Mesenchymal stem cell (in vitro differentiated cells and primary cell): ENCODE data around the gene XPO6.

Source experiments
- DNase-seq: peaks from one replicate; pipeline ENCODE4 v3.0.0-alpha.2; 2013
- H2AFZ ChIP-seq: one replicate; pipeline ENCODE4 v1.6.1; 2013; ENCODE audit warnings: low read depth, mild to moderate bottlenecking, control low read depth, inconsistent platforms, low read length, moderate library complexity
- H2AK5ac ChIP-seq: 2 replicates; pipeline ENCODE4 v1.6.1; 2013; ENCODE audit warnings: low read length, moderate library complexity, mild to moderate bottlenecking, inconsistent platforms; ENCODE audit not compliant: severe bottlenecking
- H2BK120ac ChIP-seq: one replicate; pipeline ENCODE4 v1.6.1; 2013; ENCODE audit warnings: low read depth, mild to moderate bottlenecking, inconsistent platforms, low read length, moderate library complexity
- H2BK12ac ChIP-seq, 2 experiments: one replicate each; pipeline ENCODE4 v1.6.1; 2013; ENCODE audit warnings: inconsistent platforms in 2 of 2, low read length in 2 of 2, mild to moderate bottlenecking in 2 of 2, moderate library complexity in 2 of 2, control low read depth in 1 of 2
- H2BK15ac ChIP-seq: one replicate; pipeline ENCODE4 v1.6.1; 2013; ENCODE audit warnings: mild to moderate bottlenecking, low read depth, inconsistent platforms; ENCODE audit not compliant: poor library complexity, severe bottlenecking
- H2BK5ac ChIP-seq: 2 replicates; pipeline ENCODE4 v1.6.1; 2013; ENCODE audit warnings: low read depth, mild to moderate bottlenecking, low read length, control low read depth, inconsistent platforms; ENCODE audit not compliant: poor library complexity, severe bottlenecking
- H3K14ac ChIP-seq, 2 experiments: one replicate each; pipeline ENCODE4 v1.6.1; 2013; ENCODE audit warnings: inconsistent platforms in 2 of 2, low read length in 2 of 2, control low read depth in 1 of 2, mild to moderate bottlenecking in 1 of 2, moderate library complexity in 1 of 2
- H3K18ac ChIP-seq, 2 experiments: one replicate each; pipeline ENCODE4 v1.6.1; 2013; ENCODE audit warnings: inconsistent platforms in 2 of 2, low read length in 2 of 2, control low read depth in 1 of 2, low read depth in 1 of 2, mild to moderate bottlenecking in 1 of 2
- H3K23ac ChIP-seq, 2 experiments: one replicate each; pipeline ENCODE4 v1.6.1; 2013; ENCODE audit warnings: inconsistent platforms in 2 of 2, low read length in 2 of 2, mild to moderate bottlenecking in 2 of 2, moderate library complexity in 2 of 2, control low read depth in 1 of 2
- H3K27ac ChIP-seq: 2 replicates; pipeline ENCODE4 v1.5.1; 2013; ENCODE audit warnings: mild to moderate bottlenecking, moderate library complexity, low read length, control low read depth, inconsistent platforms; ENCODE audit not compliant: poor library complexity, severe bottlenecking
- H3K27me3 ChIP-seq, 2 experiments: 2 replicates each; pipeline versions ENCODE4 v1.6.1 to v1.7.0; 2013; ENCODE audit warnings: low read length in 2 of 2, mild to moderate bottlenecking in 2 of 2, moderate library complexity in 2 of 2, control low read depth in 1 of 2, inconsistent platforms in 1 of 2; ENCODE audit not compliant: control insufficient read depth in 1 of 2, insufficient read depth in 1 of 2
- H3K36me3 ChIP-seq, 2 experiments: 2 replicates each; pipeline versions ENCODE4 v1.6.1 to v1.7.0; 2013; ENCODE audit warnings: low read length in 2 of 2, control low read depth in 1 of 2, inconsistent platforms in 1 of 2, low read depth in 1 of 2, mild to moderate bottlenecking in 1 of 2; ENCODE audit not compliant: insufficient read depth in 2 of 2, control insufficient read depth in 1 of 2
- H3K4ac ChIP-seq, 2 experiments: one replicate each; pipeline ENCODE4 v1.6.1; 2013; ENCODE audit warnings: inconsistent platforms in 2 of 2, low read length in 2 of 2, mild to moderate bottlenecking in 2 of 2, moderate library complexity in 2 of 2, control low read depth in 1 of 2, low read depth in 1 of 2
- H3K4me1 ChIP-seq: 2 replicates; pipeline ENCODE4 v1.6.1; 2013; ENCODE audit warnings: low read depth, low read length, control low read depth; ENCODE audit not compliant: control insufficient read depth, insufficient read depth
- H3K4me2 ChIP-seq: 2 replicates; pipeline ENCODE4 v1.6.1; 2013; ENCODE audit warnings: low read length, mild to moderate bottlenecking, inconsistent platforms; ENCODE audit not compliant: poor library complexity, severe bottlenecking
- H3K4me3 ChIP-seq, 2 experiments: 2 replicates each; pipeline versions ENCODE4 v1.5.1 to v1.7.0; 2013; ENCODE audit warnings: low read length in 2 of 2, mild to moderate bottlenecking in 2 of 2, control low read depth in 1 of 2, low read depth in 1 of 2; ENCODE audit not compliant: insufficient read depth in 1 of 2
- H3K79me1 ChIP-seq: replicated peaks from 2 replicates; pipeline ENCODE4 v1.6.1; 2013; ENCODE audit warnings: mild to moderate bottlenecking, control low read depth, low read length, inconsistent platforms; ENCODE audit not compliant: poor library complexity, severe bottlenecking
- H3K9ac ChIP-seq: 2 replicates; pipeline ENCODE4 v1.7.0; 2013; ENCODE audit warnings: mild to moderate bottlenecking, low read length, moderate library complexity
- H3K9me3 ChIP-seq: 2 replicates; pipeline ENCODE4 v1.7.0; 2013; ENCODE audit warnings: mild to moderate bottlenecking, low read length; ENCODE audit not compliant: control insufficient read depth
- H4K8ac ChIP-seq: one replicate; pipeline ENCODE4 v1.6.1; 2013; ENCODE audit warnings: inconsistent platforms, mild to moderate bottlenecking, low read length, moderate library complexity
- H4K91ac ChIP-seq: one replicate; pipeline ENCODE4 v1.6.1; 2013; ENCODE audit warnings: mild to moderate bottlenecking, low read length, inconsistent platforms
- WGBS: methylation state at CpG from one replicate; pipeline ENCODE4 v1.1.7; 2013; ENCODE audit warnings: mixed read lengths; 5-methylcytosine and 5-hydroxymethylcytosine counted together

The XPO6 gene

DNA sequence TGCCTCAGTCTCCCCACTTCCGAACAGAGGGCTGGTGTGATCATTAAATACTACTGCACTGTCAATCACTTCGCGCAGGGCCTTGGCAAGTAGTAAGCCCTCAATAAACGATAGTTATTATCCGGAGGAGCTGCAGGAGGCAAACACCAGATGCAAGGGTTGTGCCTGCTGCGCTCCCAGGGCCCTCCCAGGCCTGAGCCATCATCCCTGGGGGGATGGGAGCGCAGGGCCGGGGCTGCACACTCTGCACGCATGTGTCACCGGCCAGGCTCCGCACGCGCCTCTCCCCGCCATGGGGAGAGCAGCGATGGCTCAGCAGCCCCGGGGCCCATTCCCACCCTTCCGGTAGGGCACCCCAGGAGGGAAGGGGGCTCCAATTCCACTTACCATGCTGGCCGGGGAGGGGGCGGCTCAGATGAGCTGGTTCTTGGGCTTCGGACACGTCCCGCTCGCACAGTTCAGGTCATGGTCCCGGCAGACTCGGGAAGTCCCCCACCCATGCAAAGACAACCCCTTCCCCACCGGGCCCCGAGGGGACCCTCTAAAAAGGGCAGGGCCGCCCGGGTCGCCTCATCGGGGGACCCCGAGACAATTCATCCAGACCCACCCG is 681 bp downstream of the XPO6 start:
- Histone ChIP-seq H3K9me3 (no peaks in the 10 kb centered on the region), H3K4ac (peak overlapping the region; percentile 5 to 84), H3K4me2 (peak overlapping the region; percentile 38), H3K36me3 (peaks cover 3 to 21% of the 10 kb centered on the region in 2 experiments), H3K18ac (peak overlapping the region; percentile 26 to 67), H3K14ac (peak overlapping the region in 1 of 2 experiments; percentile 63), H3K4me3 (peak overlapping the region; percentile 72 to 90), H3K79me1 (no peaks in the 10 kb centered on the region), H2BK5ac (no peak overlapping the region), H4K8ac (peak overlapping the region; percentile 56), H2BK120ac (peak overlapping the region; percentile 86), H2BK12ac (peak overlapping the region in 1 of 2 experiments; percentile 11), H3K9ac (peak overlapping the region; percentile 96), H3K23ac (peak overlapping the region in 1 of 2 experiments; percentile 16), H2AFZ (peak overlapping the region; percentile 8), H2BK15ac (peak overlapping the region; percentile 94), H3K27me3 (no peaks in the 10 kb centered on the region), H4K91ac (peak overlapping the region; percentile 41), H2AK5ac (peak overlapping the region; percentile 35), H3K4me1 (peaks cover 10% of the 10 kb centered on the region), H3K27ac (peak overlapping the region; percentile 55)
- WGBS: 2% methylated on average over 32 of the region's 33 CpGs
- DNase-seq: peak; percentile 82

DNA sequence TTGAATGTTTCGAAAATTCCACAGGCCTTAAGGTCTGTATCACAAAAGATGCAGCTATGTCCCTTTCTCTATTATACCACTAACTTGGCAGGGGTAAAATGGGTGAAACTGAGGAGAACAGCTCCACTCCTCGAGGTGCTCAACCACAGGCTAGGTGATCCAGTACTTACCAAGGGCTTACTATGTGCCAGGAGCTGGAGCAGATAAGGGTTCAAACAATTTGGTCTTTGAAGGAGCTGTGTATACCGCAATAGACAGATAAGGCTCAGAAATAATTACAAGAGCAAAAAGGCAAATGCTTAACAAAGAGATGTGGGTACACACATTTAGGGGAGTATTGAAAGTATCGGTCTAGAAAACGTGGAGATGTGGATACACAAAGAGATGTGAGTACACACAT is 1.5 kb downstream of the XPO6 start:
- no peak overlapping the region for H3K18ac ChIP-seq
- H2AK5ac ChIP-seq: no peak overlapping the region
- no peak overlapping the region for H2BK12ac ChIP-seq
- no peaks in the 10 kb centered on the region for H3K27me3 ChIP-seq
- H3K4me1 ChIP-seq: peaks cover 11% of the 10 kb centered on the region
- no peak overlapping the region for H4K8ac ChIP-seq
- no peak overlapping the region for H2BK120ac ChIP-seq
- WGBS: 82% methylated on average over 4 of the region's 5 CpGs
- peak overlapping the region in 1 of 2 experiments; percentile 33 for H3K4ac ChIP-seq
- peaks cover 3 to 28% of the 10 kb centered on the region in 2 experiments for H3K36me3 ChIP-seq
- H2BK15ac ChIP-seq: no peak overlapping the region
- no peak for DNase-seq
- H3K4me2 ChIP-seq: peak overlapping the region; percentile 38
- H4K91ac ChIP-seq: no peak overlapping the region
- peaks cover 4% of the 10 kb centered on the region for H3K79me1 ChIP-seq
- H3K27ac ChIP-seq: no peak overlapping the region
- peak overlapping the region; percentile 96 for H3K9ac ChIP-seq
- H2BK5ac ChIP-seq: no peak overlapping the region
- no peak overlapping the region for H2AFZ ChIP-seq
- H3K14ac ChIP-seq: no peak overlapping the region
- H3K4me3 ChIP-seq: peak overlapping the region in 1 of 2 experiments; percentile 90
- H3K23ac ChIP-seq: no peak overlapping the region
- H3K9me3 ChIP-seq: no peaks in the 10 kb centered on the region

DNA sequence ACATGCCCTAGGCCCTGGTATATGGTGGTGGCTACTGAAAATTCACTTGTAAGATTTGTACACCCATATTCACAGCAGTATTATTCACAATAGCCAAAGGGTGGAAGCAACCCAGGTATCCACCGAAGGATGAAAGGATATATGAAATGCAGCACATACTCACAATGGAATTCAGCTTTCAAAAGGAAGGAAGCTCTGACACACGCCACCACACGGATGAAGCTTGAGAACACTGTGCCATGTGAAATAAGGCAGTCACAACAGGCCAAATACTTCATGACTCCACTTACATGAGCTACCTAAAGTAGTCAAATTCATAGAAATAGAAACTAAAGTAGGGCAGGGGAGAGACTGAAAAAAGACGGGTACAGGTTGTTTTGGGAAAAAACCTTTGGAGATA is 2.9 kb downstream of the XPO6 start:
- H3K79me1 ChIP-seq: peaks cover 9% of the 10 kb centered on the region
- DNase-seq: no peak
- H3K36me3 ChIP-seq: peaks cover 12 to 42% of the 10 kb centered on the region in 2 experiments
- H2AK5ac ChIP-seq: no peak overlapping the region
- no peak overlapping the region for H2BK15ac ChIP-seq
- 100% methylated on average over 3 of the region's 4 CpGs for WGBS
- H3K9ac ChIP-seq: no peak overlapping the region
- H4K8ac ChIP-seq: no peak overlapping the region
- H3K14ac ChIP-seq: no peak overlapping the region
- H3K9me3 ChIP-seq: no peaks in the 10 kb centered on the region
- no peak overlapping the region for H3K18ac ChIP-seq
- H3K27ac ChIP-seq: no peak overlapping the region
- H3K4ac ChIP-seq: no peak overlapping the region
- peaks cover 11% of the 10 kb centered on the region for H3K4me1 ChIP-seq
- H2AFZ ChIP-seq: no peak overlapping the region
- H4K91ac ChIP-seq: no peak overlapping the region
- H2BK120ac ChIP-seq: no peak overlapping the region
- H3K4me2 ChIP-seq: no peak overlapping the region
- H3K27me3 ChIP-seq: no peaks in the 10 kb centered on the region
- H3K23ac ChIP-seq: no peak overlapping the region
- H2BK12ac ChIP-seq: no peak overlapping the region
- H3K4me3 ChIP-seq: peak overlapping the region in 1 of 2 experiments; percentile 47
- no peak overlapping the region for H2BK5ac ChIP-seq

DNA sequence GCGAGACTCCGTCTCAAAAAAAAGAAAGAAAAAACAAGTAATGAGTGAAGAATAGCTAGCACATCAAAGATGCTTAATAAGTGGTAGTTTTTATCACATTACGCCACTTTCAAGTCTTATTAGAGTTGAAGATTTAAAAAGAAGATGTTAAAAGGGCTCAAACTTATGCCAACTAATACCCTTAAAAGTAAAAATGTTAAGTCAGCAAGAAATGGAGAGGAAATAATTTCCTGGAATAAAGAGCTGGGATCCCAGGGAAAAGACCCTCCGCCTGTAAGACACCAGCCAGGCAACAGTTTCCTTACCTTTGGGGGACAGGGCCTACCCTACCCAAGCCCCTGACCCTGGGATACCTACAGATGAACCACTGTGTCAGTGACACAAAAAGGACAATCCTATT is 3.6 kb downstream of the XPO6 start:
- Histone ChIP-seq H4K8ac (no peak overlapping the region), H2BK120ac (no peak overlapping the region), H3K4me3 (no peak overlapping the region), H2BK12ac (no peak overlapping the region), H4K91ac (no peak overlapping the region), H3K23ac (no peak overlapping the region), H2BK5ac (no peak overlapping the region), H3K14ac (no peak overlapping the region), H2AK5ac (no peak overlapping the region), H3K79me1 (peaks cover 11% of the 10 kb centered on the region), H3K4me1 (peaks cover 11% of the 10 kb centered on the region), H3K9ac (no peak overlapping the region), H3K36me3 (peaks cover 12 to 49% of the 10 kb centered on the region in 2 experiments), H3K18ac (no peak overlapping the region), H2AFZ (no peak overlapping the region), H2BK15ac (no peak overlapping the region), H3K4me2 (no peak overlapping the region), H3K27ac (no peak overlapping the region), H3K27me3 (no peaks in the 10 kb centered on the region), H3K4ac (no peak overlapping the region), H3K9me3 (no peaks in the 10 kb centered on the region)
- 100% methylated on average over 1 of the region's 4 CpGs for WGBS
- DNase-seq: no peak
